Measurements from ENCODE around the gene HDAC7.

The HDAC7 gene

GRCh38 chr12:47862881-47863280, 43.2 kb upstream of the HDAC7 start:
- CTCF ChIA-PET, result no interaction called here
- TF ChIP-seq CTBP1 (IDR thresholded peaks at IDR 0.05; ENCODE audit: borderline replicate concordance) (no peak), L3MBTL2 (conservative IDR thresholded peaks at IDR 0.05) (no peak), TARDBP (IDR thresholded peaks at IDR 0.05) (no peak), SP1 (IDR thresholded peaks at IDR 0.05) (no peak), HDGF (IDR thresholded peaks at IDR 0.05; ENCODE audit: borderline replicate concordance) (no peak), PKNOX1 (IDR thresholded peaks at IDR 0.05) (no peak)
- no peak for DNase-seq (ENCODE audit: extremely low spot score)
- POLR2A ChIA-PET, result no interaction called here

GRCh38 chr12:47862167-47862750, 42.6 kb upstream of the HDAC7 start:
- ChIA-PET POLR2A (no interaction called here), CTCF (interaction anchor here (2.0 kb wide), 1 partner anchor 8 kb away, joined by 4 read pairs; no protein-coding TSS in a partner anchor)
- TF ChIP-seq HDGF (IDR thresholded peaks at IDR 0.05; ENCODE audit: borderline replicate concordance), result no peak
- TF ChIP-seq PKNOX1 (IDR thresholded peaks at IDR 0.05), result no peak
- no peak for DNase-seq (ENCODE audit: extremely low spot score)

GRCh38 chr12:47860873-47861272, 41.2 kb upstream of the HDAC7 start:
- CTCF ChIA-PET, result interaction anchor here (2.0 kb wide), 1 partner anchor 9 kb away, joined by 4 read pairs; no protein-coding TSS in a partner anchor
- POLR2A ChIA-PET, result interaction anchor here (1.5 kb wide), 1 partner anchor 13 kb away, joined by 3 read pairs; no protein-coding TSS in a partner anchor
- DNase-seq (ENCODE audit: extremely low spot score), result no peak
- no peak for TF ChIP-seq FOXA1 (IDR thresholded peaks at IDR 0.05)
- no peak for TF ChIP-seq SUZ12 (IDR thresholded peaks at IDR 0.05)
- TF ChIP-seq NFRKB (IDR thresholded peaks at IDR 0.05), result no peak
- no peak for TF ChIP-seq ELF4 (IDR thresholded peaks at IDR 0.05)
- no peak for TF ChIP-seq SP1 (IDR thresholded peaks at IDR 0.05)
- no peak for TF ChIP-seq FOXK2 (IDR thresholded peaks at IDR 0.05)
- TF ChIP-seq HDGF (IDR thresholded peaks at IDR 0.05; ENCODE audit: borderline replicate concordance), result no peak
- TF ChIP-seq L3MBTL2 (conservative IDR thresholded peaks at IDR 0.05), result no peak
- TF ChIP-seq ARNT (IDR thresholded peaks at IDR 0.05), result no peak
- no peak for TF ChIP-seq TARDBP (IDR thresholded peaks at IDR 0.05)
- no peak for TF ChIP-seq ZNF384 (IDR thresholded peaks at IDR 0.05)
- no peak for TF ChIP-seq FOXM1 (IDR thresholded peaks at IDR 0.05; ENCODE audit: borderline replicate concordance)
- no peak for TF ChIP-seq CTBP1 (IDR thresholded peaks at IDR 0.05; ENCODE audit: borderline replicate concordance)
- TF ChIP-seq LEF1 (IDR thresholded peaks at IDR 0.05; ENCODE audit: borderline replicate concordance), result no peak
- TF ChIP-seq BHLHE40 (IDR thresholded peaks at IDR 0.05; ENCODE audit: borderline replicate concordance), result no peak
- TF ChIP-seq PKNOX1 (IDR thresholded peaks at IDR 0.05), result no peak

- CTCF ChIA-PET, result interaction anchor here (2.0 kb wide), 1 partner anchor 10 kb away, joined by 4 read pairs; no protein-coding TSS in a partner anchor
- POLR2A ChIA-PET, result interaction anchor here (1.5 kb wide), 1 partner anchor 13 kb away, joined by 3 read pairs; no protein-coding TSS in a partner anchor
- TF ChIP-seq PKNOX1 (IDR thresholded peaks at IDR 0.05) (no peak), LEF1 (IDR thresholded peaks at IDR 0.05; ENCODE audit: borderline replicate concordance) (no peak), FOXM1 (IDR thresholded peaks at IDR 0.05; ENCODE audit: borderline replicate concordance) (no peak)
- DNase-seq (ENCODE audit: extremely low spot score), result no peak
These were observed 40.7 kb upstream of the HDAC7 start for GRCh38 chr12:47860279-47860841.

GRCh38 chr12:47858511-47859266, 39.0 kb upstream of the HDAC7 start:
- ChIA-PET CTCF (no interaction called here), POLR2A (no interaction called here)
- TF ChIP-seq FOXM1 (IDR thresholded peaks at IDR 0.05; ENCODE audit: borderline replicate concordance) (no peak), SUZ12 (IDR thresholded peaks at IDR 0.05) (no peak), TARDBP (IDR thresholded peaks at IDR 0.05) (no peak), ZNF384 (IDR thresholded peaks at IDR 0.05) (no peak), BHLHE40 (IDR thresholded peaks at IDR 0.05; ENCODE audit: borderline replicate concordance) (no peak), L3MBTL2 (conservative IDR thresholded peaks at IDR 0.05) (no peak), LEF1 (IDR thresholded peaks at IDR 0.05; ENCODE audit: borderline replicate concordance) (no peak), SP1 (IDR thresholded peaks at IDR 0.05) (no peak), FOXK2 (IDR thresholded peaks at IDR 0.05) (no peak), ELF4 (IDR thresholded peaks at IDR 0.05) (no peak)
- DNase-seq (ENCODE audit: extremely low spot score), result no peak
